ENCODE results near the gene BLVRA.
"Not testable (repeated sequence)": the region's sequence is repeated elsewhere in the genome, so short reads cannot be mapped to it uniquely, and the experiment has no call there.

BLVRA gene

DNA sequence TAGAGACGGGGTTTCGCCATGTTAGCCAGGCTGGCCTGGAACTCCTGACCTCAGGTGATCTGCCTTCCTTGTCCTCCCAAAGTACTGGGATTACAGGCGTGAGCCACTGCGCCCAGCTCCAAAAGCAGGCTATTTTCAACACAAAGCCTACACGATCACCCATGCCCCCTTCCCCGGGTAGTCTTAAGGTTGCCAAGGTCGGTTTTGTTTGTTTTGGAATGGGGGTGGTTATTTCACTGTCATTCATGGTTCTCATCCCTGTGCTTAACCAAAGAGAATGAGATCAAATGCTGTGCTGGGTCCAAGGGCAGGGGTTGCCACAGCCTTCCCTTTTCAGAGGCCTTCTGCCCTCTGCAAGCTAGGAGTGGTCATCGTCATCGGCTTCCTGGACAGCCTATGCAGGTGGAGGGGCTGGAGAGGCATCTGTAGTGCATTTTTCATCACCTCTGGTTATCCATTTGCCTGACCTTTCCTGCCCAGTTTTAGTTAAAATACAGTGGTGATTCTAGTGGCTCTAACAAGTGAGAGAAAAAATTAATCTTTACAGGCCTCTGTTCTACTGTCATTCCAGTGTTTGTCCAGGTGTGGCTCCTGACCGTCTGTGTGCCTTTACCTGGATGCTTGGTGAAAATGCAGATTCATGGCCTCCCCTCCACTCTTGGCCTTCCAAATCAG, 11.4 kb downstream of the BLVRA start:
- no peak for DNase-seq

DNA sequence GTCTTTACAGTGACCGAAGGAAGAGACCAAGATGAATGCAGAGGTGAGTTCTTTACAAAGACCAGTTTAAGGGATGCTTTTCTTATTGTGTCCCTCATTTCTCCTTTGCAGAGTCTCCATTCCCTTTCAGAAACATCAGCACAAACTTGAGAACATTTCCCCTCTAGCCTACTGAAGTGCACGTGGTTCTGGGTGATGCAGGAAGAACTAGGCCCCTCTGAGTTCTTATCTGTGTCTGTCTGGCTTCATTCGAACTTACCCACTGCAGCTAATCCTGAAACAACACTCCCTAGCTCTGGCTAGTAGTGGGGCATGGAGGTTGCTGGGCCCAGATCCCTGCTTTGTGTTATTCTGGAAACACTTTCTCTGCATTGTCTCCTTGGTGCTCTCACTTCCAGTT, 12.6 kb downstream of the BLVRA start:
- no peak for DNase-seq

DNA sequence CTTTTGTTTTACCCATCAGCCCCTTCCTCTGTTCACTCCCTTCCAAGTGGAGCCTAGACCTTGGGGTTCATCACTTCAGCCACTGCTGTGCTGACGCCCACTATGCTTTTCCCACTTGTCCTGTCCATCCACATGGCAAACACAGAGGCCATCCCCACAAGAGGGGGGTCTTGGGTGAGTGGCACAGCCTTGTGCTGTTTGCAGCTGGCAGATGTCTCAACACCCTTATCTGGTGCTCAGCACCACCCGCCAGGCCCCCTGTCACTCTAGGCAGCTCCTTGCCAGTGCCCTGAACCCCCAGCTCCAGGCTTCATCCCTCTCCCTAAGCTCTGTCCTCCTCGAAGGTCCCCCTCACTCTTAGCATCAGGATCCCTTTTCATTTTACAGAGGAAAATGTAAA, 13.1 kb downstream of the BLVRA start:
- no peak for DNase-seq

DNA sequence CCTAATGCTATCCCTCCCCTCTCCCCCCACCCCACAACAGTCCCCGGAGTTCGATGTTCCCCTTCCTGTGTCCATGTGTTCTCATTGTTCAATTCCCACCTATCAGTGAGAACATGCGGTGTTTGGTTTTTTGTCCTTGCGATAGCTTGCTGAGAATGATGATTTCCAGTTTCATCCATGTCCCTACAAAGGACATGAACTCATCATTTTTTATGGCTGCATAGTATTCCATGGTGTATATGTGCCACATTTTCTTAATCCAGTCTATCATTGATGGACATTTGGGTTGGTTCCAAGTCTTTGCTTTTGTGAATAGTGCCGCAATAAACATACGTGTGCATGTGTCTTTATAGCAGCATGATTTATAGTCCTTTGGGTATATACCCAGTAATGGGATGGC, 14.8 kb downstream of the BLVRA start:
- DNase-seq, result not testable (repeated sequence)

DNA sequence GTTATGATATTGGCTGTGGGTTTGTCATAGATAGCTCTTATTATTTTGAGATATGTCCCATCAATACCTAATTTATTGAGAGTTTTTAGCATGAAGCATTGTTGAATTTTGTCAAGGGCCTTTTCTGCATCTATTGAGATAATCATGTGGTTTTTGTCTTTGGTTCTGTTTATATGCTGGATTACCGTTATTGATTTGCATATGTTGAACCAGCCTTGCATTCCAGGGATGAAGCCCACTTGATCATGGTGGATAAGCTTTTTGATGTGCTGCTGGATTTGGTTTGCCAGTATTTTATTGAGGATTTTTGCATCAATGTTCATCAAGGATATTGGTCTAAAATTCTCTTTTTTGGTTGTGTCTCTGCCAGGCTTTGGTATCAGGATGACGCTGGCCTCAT, 16.8 kb downstream of the BLVRA start:
- DNase-seq, result not testable (repeated sequence)

DNA sequence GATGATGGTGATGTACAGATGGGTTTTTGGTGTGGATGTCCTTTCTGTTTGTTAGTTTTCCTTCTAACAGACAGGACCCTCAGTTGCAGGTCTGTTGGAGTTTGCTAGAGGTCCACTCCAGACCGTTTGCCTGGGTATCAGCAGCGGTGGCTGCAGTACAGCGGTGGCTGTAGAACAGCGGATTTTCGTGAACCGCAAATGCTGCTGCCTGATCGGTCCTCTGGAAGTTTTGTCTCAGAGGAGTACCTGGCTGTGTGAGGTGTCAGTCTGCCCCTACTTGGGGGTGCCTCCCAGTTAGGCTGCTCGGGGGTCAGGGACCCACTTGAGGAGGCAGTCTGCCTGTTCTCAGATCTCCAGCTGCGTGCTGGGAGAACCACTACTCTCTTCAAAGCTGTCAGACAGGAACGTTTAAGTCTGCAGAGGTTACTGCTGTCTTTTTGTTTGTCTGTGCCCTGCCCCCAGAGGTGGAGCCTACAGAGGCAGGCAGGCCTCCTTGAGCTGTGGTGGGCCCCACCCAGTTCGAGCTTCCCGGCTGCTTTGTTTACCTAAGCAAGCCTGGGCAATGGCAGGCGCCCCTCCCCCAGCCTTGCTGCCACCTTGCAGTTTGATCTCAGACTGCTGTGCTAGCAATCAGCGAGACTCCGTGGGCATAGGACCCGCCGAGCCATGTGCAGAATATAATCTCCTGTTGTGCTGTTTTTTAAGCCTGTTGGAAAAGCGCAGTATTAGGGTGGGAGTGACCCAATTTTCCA, 20.0 kb downstream of the BLVRA start:
- DNase-seq, result not testable (repeated sequence)

DNA sequence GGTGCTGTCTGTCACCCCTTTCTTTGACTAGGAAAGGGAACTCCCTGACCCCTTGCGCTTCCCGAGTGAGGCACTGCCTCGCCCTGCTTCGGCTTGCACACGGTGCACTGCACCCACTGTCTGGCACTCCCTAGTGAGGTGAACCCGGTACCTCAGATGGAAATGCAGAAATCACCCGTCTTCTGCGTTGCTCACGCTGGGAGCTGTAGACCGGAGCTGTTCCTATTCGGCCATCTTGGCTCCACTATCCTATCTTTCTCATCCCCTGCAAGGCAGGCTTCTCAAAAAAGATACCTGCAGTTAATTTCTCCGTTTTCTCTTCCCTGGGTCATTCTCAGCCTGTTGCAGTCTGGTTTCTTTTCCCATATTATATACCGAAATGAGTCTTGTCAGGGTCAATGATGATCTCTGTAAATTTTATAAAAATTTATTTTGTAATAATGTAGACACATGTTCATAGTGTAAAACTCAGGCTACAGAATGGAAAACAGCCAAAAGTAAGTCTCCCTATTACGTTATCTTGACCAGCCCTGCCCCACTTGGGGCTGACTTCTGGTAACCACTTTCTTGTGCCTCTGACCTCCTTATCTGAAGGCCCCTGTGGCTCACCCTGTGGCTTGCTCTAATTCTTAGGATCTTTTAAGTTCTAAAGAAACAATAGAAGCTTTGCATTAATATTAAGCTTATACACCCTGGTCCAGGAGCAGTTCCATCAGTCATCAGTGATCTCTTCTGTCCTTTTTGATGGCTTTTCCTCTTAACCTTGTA, 20.7 kb downstream of the BLVRA start:
- no peak for DNase-seq

DNA sequence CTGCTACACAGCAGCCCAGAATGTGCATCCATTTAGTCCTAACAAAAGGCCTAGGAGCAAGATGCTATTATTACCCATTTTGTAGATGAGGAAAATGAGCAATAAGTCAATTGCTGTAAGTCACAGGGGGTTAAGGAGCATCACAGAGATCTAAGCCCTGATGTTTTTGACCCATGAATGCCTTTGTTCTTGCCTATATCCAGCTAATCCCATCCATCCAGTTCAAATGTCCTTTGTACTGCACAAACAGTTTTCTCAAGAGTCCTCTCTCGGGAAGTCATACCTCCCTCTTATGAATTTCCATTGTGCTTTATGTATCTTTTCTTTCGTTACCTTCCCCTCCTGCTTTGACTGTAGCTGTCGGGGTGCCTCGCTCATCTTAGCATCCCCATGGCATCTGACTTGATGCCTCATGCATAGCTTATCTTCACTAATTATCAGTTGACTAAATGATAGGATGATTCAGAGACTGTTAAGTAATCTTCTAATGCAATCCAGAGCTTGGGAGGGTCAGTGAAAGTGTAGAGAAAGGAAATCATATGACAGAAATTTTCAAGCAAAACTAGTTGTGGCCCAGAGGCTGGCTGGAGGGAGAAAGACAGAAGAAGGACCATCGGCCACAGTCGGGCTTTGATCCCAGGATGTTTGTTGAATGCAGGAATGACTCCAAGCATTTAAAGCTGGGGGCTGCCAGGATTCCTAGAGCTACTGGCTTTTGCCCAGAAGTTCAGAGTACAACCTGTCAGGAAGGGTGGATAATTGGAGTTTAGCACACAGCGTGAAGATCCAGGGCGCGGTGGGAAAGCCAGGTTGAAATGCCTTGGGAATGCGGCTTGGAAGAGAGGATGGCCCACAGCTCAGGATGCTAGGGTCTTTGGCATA, 23.5 kb downstream of the BLVRA start:
- DNase-seq, result peak; percentile 68

DNA sequence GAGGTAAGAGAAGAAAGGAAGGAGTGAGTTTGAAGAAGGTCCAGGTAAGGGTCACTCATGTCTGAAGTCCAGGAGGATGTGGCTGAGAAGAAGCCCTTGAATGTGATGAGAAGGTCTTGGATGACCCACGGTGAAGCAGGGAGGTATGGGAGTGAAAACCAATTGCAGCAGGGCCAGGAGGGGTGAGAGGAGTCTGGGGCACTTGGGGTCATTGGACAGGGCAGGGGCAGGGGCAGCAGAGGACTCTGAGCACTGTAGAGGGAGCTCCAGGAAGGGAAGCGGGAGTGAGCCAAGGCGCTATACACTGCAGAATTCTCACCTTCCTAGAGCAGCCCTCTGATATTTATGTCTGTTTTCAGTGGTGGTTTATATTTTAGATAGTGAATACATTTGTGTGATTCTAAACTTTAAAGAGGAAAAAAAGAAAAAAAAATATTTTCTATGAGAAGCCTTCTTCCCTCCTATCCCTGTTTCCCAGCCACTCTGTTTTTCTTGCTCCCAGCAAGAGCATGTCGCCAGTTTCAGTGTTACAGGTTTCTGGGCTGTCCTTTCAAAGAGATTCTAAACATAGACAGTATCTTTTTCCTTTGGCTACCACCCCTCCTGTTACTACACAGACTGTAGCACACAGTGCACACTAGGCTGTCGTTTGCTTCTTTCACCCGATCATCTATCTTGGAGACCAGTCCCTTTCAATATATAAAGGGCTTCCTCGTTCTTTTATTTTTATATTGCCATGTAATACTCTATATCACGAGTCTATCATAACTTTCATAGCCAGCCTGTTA, 24.5 kb downstream of the BLVRA start:
- DNase-seq, result no peak

DNA sequence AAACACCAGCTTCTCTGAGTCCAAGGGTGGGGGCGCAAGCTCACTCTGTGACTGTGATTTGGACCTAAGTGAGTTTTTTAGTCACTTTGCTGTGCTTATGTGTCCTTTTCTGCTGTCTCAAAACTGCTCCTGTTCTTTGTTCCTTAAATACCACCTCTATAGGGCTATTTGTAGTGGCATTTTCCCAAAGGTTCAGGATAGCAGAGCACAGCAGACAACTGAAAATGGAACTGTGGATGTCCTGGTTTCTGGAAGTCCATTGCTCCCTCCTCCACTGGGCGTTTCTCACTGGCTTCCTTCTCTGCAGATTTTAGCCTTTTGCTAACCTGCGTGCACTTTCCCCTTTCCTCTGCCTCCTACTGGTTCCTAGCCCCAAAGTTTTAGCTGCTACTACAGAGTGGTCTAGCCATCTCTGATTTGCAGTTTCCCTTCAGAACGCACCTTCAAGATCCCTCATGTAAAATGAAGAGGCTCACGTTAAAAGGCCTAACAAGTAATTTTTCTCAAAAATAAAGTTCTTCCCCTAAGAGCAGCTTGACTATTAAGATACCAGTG, 25.6 kb downstream of the BLVRA start:
- no peak for DNase-seq

DNA sequence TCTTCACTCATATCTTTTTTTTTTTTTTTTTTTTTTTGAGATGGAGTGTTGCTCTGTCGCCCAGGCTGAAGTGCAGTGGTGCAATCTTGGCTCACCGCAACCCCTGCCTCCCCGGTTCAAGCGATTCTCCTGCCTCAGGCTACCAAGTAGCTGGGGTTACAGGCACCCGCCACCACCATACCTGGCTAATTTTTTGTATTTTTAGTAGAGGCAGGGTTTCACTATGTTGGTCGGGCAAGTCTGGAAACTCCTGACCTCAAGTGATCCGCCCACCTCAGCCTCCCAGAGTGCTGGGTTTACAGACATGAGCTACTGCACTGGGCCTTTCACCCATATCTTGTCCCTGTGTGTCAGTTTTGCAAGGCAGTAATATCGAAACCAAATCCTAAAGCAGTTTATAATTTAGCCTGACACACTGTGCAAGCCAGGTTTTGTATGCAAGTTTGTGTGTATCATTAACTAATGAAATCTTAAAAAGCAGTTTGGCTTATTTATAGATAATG, 26.2 kb downstream of the BLVRA start:
- not testable (repeated sequence) for DNase-seq

DNA sequence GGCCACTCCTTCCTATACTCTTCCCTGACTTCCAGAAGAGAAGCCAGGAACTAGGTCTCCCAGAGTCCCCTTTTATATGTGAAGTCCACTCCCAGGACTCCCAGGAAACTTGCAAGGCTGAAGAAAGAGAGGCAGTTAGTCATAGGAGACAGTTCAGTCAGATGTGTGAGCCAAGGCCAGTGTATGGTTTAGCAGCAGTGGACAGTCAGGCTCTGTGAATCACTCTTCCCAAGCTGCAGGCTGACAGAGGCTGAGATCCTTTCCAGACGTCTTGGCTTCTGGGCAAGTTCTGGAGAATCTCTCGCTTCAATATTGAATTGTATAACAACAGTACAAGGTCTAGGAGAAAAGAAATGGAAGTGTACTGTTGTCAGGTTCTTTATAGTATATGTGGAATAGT, 26.9 kb downstream of the BLVRA start:
- peak; percentile 85 for DNase-seq

DNA sequence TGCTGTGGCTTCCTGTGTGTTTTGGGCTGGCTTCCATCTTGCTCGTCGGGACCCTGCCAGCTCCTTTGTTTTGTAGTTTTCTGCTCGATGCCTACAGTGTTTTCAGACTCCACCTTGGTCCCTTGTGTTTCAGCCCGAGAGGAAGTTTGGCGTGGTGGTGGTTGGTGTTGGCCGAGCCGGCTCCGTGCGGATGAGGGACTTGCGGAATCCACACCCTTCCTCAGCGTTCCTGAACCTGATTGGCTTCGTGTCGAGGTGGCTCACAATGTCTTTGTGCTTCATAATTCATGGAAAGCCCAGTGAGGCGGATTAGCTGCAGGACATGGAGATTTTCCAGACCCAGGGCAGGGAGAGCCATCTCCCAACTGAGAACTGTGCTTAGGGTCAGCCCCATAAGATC, 29.3 kb downstream of the BLVRA start:
- DNase-seq, result no peak

DNA sequence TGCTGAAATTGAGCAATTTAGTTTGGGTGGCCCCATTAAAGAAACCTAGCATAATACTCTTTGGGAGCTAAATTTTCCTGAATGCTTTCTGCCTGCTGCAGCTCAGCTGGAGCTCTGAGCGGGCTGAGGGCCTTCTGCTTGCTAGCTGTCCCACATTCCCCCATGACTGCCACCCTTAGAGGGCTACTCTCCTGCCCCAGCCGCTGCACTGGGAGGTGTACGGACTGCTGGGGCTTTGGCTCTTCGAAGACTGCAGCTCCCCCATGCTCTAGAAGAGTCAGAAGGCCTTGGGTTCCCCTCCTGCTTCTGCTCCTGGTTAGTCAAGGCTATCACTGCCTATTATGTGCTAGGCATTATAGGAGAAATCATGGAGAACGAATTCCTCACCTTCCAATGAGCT, 31.5 kb downstream of the BLVRA start:
- no peak for DNase-seq

DNA sequence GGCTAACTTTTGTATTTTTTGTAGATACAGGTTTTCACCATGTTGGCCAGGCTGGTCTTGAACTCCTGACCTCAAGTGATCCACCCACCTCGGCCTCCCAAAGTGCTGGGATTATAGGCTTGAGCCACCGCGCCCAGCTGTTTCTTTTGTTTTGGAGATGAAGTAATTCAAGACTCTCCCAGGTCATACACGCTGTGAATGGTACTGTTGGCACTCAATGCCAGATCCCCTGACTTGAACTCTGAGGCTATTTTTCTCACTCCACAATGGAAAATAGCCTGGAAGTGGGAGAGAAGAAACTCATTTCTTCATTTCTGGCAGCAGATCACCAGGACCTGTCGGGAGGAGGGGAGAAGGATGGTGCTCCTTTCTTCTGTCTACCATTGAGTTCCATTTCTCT, 32.4 kb downstream of the BLVRA start:
- DNase-seq, result no peak

DNA sequence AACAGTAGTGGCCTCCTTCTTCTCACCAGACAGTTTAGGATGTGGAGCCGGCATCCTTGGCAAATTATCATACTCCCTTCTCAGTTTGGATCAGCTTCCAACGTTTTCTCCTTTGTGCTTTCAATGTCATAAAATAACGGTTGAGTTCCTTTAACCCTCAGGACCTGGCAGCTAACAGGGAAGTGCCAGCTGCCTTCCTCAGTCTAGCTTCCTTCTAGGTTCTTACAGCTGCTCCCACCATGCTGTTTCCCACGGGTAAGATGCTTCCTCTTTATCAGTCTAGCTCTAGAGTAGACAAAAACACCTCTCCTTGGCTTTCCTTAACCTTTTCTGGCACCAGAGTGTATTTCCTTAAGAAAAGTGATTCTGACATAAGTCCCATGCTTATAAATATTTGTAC, 33.2 kb downstream of the BLVRA start:
- DNase-seq, result no peak

DNA sequence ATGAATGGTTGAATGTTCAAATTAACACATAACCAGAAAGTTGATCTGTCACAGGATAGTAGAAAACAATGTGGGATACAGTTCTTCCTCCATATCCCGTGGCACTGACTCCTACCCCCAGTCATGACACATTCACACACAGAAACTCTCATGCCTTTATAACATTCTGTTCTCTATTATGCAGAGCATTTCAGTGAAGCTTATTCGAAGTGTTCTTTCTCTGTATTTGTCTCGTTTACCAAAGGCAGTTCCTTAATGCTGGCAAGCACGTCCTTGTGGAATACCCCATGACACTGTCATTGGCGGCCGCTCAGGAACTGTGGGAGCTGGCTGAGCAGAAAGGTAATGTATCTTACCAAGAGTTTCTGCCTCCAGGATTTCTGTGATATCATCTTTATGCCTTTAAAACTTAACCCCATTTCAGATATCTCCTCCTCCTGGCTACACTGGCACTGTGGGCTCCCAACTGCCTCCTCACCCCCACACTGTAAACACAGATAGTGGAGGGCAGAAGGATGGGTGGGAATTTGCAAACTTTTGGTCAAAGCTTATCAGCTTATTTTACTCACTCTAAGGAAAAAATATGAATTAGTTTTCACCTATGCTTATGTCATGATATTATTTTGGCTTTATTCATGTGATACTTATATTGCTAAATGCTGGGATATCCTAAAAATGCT, 34.1 kb downstream of the BLVRA start:
- DNase-seq, result no peak

DNA sequence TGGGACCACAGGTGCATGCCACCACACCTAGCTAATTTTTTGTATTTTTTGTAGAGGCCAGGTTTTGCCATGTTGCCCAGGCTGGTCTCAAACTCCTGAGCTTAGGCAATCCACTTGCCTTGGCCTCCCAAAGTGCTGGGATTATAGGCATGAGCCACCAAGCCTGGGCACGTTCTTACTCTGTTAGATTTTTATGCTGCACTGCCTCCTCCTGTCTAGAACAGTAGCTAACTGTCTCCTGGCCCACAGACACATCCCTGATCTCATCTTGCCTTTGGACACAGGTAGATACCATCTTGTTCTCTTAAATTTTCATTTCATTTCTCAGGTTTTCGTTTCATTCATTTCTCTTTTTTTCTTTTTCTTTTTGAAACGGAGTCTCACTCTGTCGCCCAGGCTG, 41.1 kb downstream of the BLVRA start:
- DNase-seq, result no peak

DNA sequence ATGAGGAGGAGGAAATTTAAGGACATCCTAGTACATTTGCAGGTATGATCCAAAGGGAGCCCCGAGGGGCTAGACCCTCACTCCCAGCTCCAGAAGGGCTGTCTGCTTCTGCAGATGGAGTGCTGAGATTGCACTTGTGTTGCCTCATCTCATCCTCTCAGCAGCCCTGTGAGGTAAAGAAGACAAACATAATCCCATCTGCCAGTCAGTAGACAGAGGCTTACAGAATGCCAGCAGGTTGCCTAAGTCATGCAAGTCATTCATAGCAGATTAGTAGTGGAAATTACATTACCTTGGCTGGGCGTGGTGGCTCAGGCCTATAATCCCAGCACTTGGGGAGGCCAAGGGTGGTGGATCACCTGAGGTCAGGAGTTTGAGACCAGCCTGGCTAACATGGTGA, 45.4 kb downstream of the BLVRA start:
- no peak for DNase-seq

DNA sequence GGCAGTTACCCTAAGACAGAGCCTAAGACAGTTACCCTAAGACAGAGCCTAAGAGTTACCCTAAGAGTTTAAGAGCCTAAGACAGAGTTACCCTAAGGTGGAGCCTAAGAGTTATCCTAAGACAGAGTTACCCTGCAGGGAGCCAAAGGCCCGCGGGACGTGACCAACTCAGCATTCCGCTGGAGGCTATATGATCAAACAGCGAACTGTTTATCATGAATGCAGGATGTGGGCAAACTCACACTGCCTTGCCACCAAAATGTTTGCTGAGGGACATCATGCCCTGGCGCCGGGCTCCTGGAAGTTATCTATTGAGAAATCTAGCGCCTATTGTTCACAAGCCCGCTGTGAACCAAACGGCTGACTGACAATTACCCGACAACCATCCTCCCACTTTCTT, 49.9 kb downstream of the BLVRA start:
- DNase-seq, result no peak

Measured in EL (cell line).